Urinary bladder (tissue), 4 donors: ENCODE measurements around the gene PRR11. TPM values are rescaled to one million over a fixed set of nuclear protein-coding genes. Genes with fewer than 3 reads are reported as not detected.
"Not testable (repeated sequence)": the region's sequence is repeated elsewhere in the genome, so short reads cannot be mapped to it uniquely, and the experiment has no call there.

Source experiments
- DNase-seq: peaks from one replicate; pipeline ENCODE4 v3.0.0-alpha.2; 2015; ENCODE audit errors: extremely low spot score
- H3K27ac ChIP-seq: one replicate; pipeline ENCODE4 v1.5.1; 2013; ENCODE audit warnings: low read depth, mild to moderate bottlenecking, moderate library complexity
- H3K36me3 ChIP-seq: one replicate; pipeline ENCODE4 v1.6.1; 2013; ENCODE audit warnings: mild to moderate bottlenecking, moderate library complexity; ENCODE audit not compliant: insufficient read depth
- H3K4me1 ChIP-seq: one replicate; pipeline ENCODE4 v1.6.1; 2013; ENCODE audit warnings: mild to moderate bottlenecking, moderate library complexity; ENCODE audit not compliant: insufficient read depth
- H3K4me3 ChIP-seq: one replicate; pipeline ENCODE4 v1.5.1; 2013; ENCODE audit warnings: low read depth, low read length
- WGBS: extraction: QIAGEN DNeasy Blood & Tissue Kit; methylation state at CpG from one replicate; pipeline ENCODE4 v1.1.7; 2013; 5-methylcytosine and 5-hydroxymethylcytosine counted together
- polyA plus RNA-seq: library from polyadenylated mRNA; stranded (reverse); fragments of 200-250 nt; gene quantifications from one replicate; pipeline ENCODE4 v1.2.3, GENCODE V29; 2013
- small RNA-seq: library from RNA; depleted of rRNA; stranded (forward); fragments of <200 nt; gene quantifications from one replicate; pipeline ENCODE3, GENCODE V24; 2014
- total RNA-seq: library from RNA; depleted of rRNA; stranded (reverse); fragments of >200 nt; gene quantifications from one replicate; pipeline ENCODE4 v1.2.3, GENCODE V29; 2014
- donor health status: healthy with polysubstance abuse.
- donor health status: healthy.

Gene PRR11
- total and polyA plus RNA-seq, 2 donors: 0.86 to 7.9 TPM

DNA sequence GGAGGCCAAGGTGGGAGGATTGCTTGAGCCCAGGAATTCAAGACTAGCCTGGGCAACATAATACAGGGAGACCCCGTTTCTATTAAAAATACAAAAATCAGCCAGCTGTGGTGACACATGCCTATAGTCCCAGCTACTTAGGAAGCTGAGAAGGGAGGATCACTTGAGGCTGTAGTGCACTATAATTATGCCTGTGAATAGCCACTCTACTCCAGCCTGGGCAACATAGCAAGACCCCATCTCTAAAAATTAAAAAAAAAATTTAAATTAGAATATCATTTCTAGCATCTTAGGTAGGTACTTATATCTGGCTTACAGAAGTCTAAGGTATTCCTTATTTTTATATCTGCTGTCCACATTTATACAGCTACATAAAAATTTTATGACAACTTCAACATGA, 46.8 kb downstream of the PRR11 start:
- no peak overlapping the region for H3K4me3 ChIP-seq
- 93% methylated on average over 1 of the region's 1 CpG for WGBS
- no peak for DNase-seq
- no peaks in the 10 kb centered on the region for H3K36me3 ChIP-seq
- no peak overlapping the region for H3K27ac ChIP-seq
- H3K4me1 ChIP-seq: no peaks in the 10 kb centered on the region

DNA sequence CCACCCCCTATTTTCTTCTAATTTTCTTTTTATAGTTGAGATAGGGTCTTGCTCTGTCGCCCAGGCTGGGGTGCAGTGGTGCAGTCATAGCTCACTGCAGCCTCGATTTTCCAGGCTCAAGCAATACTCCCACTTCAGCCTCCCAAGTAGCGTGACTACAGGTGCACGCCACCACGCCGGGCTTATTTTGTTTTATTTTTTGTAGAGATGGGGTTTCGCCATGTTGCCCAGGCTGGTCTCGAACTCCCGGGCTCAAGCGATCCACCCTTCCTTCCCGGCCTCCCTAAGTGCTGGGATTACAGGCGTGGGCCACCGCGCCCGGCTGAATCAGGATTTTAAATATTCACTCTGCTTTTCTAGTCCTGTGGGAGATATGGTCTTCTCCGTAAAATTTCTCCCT, 63.8 kb downstream of the PRR11 start:
- H3K27ac ChIP-seq: no peak overlapping the region
- no peaks in the 10 kb centered on the region for H3K36me3 ChIP-seq
- no peak overlapping the region for H3K4me3 ChIP-seq
- WGBS: 95% methylated on average over 16 of the region's 16 CpGs
- DNase-seq: no peak
- no peaks in the 10 kb centered on the region for H3K4me1 ChIP-seq

DNA sequence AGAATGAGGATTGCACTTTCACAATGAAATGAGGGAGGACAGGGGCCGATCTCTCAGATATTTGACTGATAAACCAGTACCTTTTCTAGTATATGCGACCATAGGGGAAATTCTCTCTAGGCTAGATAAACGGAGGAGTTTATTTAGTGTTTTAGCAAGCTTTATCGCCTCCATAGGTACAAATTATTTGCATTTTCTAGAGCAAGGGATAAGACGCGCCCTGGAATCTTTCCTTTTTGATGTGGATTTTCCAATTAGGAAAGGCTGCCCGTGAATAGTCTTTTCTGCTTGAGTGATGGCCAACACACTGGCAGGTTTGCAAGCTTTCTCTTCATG, 64.4 kb downstream of the PRR11 start:
- Histone ChIP-seq H3K27ac (no peak overlapping the region), H3K36me3 (no peaks in the 10 kb centered on the region), H3K4me1 (no peaks in the 10 kb centered on the region), H3K4me3 (peak overlapping the region; percentile 24)
- no peak for DNase-seq
- WGBS: 28% methylated on average over 7 of the region's 7 CpGs

DNA sequence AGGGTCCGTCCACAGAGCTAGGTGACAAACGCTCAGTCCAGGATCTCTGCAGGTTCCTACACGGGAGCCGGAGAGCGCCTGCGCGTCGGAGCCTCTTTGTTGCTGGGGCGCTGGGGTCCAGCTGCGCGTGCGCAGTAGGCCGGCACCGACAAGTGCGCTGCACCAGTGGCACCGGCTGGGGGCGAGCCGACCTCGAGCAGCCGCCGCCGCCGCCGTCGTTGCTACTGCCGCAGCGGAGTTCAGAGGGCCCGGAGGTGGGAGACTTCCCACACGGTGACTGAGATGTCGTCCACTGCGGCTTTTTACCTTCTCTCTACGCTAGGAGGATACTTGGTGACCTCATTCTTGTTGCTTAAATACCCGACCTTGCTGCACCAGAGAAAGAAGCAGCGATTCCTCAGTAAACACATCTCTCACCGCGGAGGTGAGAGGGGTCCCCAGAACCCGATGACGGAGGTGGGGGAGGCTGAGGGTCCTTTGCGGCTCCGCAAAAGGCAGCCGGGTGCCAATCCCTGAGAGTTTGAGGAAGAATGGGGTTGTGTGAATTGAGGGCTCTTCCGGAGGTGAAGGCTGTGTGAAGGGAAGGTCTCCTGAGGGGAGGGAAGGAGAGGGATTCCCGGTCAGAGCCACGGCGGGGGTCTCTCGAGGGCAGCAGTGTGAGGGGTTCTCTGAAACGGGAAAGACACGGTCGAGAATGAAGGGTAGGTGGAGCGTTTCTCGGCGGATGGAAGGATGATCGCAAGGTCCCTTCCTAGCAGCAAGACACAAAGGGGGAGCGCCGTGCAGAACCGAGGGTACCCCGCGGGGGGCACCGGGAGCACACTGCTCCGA, 65.0 kb downstream of the PRR11 start, which contains the start of gene GDPD1:
GDPD1 (plus strand) TSS at position 184 of the 831 bp plus-strand sequence; CDS start at position 283, 99 bp downstream.
- Histone ChIP-seq H3K4me1 (no peaks in the 10 kb centered on the region), H3K36me3 (no peaks in the 10 kb centered on the region), H3K27ac (peak within 1 kb of the TSS; percentile 14), H3K4me3 (peak within 1 kb of the TSS; percentile 59)
- WGBS: under 1% methylated on average over 60 of the region's 60 CpGs
- peak; percentile 83 for DNase-seq

DNA sequence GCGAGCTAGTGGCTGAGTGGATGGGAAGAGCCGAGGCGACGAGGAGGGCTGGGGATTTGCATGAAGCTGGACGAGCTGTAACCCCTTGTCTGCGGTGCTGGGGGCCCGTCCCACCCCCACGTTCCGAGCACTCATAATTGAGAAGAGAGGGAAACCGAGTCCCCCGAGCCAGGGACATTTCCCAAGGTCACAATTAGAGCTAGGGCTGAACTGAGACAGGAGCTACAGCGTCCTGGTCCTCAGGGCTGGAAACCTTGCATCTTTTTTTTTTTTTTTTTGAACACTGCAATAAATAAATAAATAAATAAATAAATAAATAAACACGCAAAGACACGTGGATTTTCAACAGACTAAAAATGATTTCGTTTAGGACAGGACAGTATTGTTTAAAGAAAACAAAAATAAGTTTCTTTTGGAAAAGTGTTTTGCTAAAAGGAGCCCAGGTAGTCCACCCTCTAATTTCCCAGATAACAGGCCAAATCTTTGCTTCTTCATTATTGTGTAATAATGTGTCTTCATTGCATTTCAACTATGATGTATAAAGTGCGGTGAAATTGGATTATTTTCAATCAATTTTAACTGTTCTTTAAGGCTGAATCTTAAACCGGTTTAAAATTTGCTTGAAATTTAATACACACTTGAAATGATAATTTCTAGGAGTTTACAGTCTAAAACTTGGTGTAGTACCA, 65.8 kb downstream of the PRR11 start:
- Histone ChIP-seq H3K27ac (no peak overlapping the region), H3K4me1 (no peaks in the 10 kb centered on the region), H3K36me3 (no peaks in the 10 kb centered on the region), H3K4me3 (peak overlapping the region; percentile 59)
- WGBS: 10% methylated on average over 17 of the region's 17 CpGs
- DNase-seq: no peak

DNA sequence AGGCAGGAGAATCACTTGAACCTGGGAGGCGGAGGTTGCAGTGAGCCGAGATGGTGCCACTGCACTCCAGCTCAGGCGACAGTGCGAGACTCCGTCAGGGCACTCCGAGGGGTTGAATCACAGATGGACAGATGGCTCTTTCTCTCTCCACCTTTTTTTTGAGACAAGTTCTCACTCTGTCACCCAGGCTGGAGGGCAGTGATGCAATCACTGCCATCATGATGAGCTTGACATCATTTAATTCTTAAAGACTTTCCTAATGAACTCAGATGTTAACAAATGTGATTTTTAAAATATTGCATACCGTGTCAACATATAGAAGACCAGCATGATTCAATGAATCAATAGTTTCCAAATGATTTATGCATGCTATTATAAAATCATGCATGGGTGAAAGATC, 68.3 kb downstream of the PRR11 start:
- Histone ChIP-seq H3K4me1 (no peaks in the 10 kb centered on the region), H3K4me3 (no peak overlapping the region), H3K27ac (no peak overlapping the region), H3K36me3 (no peaks in the 10 kb centered on the region)
- DNase-seq: no peak
- 97% methylated on average over 7 of the region's 7 CpGs for WGBS

DNA sequence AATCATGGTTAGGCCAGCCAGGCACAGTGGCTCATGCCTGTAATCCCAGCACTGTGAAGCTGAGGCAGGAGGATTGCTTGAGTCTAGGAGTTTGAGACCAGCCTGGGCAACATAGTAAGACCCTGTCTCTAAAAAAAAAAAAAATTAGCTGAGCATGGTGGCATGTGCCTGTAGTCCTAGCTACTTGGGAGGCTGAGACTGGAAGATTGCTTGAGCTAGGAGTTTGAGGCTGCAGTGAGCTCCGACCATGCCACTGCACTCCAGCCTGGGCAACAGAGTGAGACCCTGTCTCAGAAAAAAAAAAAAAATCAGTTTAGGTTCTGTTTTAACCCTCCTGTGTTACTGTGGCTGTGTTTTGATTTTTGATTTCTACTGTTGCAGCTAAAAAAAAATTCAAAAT, 73.0 kb downstream of the PRR11 start:
- not testable (repeated sequence) for H3K36me3 ChIP-seq, H3K4me1 ChIP-seq, H3K27ac ChIP-seq, H3K4me3 ChIP-seq, DNase-seq
- WGBS: 94% methylated on average over 1 of the region's 1 CpG

DNA sequence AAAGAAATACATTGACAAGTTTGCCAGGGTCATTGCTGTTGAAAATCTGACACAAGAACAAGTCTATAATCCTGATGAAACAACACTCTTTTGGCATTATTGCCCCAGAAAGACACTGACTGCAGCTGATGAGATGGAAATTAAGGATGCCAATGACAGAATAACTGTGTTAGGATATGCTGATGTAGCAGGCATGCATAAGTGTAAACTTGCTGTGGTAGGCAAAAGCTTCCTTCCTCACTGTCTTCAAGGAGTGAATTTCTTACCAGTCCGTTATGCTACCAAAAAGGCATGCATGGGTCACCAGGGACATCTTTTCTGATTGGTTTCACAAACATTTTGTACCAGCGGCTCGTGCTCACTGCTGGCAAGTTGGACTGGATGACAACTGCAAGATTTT, 75.2 kb downstream of the PRR11 start:
- Histone ChIP-seq H3K4me1 (no peaks in the 10 kb centered on the region), H3K4me3 (no peak overlapping the region), H3K36me3 (no peaks in the 10 kb centered on the region), H3K27ac (no peak overlapping the region)
- 88% methylated on average over 3 of the region's 3 CpGs for WGBS
- DNase-seq: no peak

DNA sequence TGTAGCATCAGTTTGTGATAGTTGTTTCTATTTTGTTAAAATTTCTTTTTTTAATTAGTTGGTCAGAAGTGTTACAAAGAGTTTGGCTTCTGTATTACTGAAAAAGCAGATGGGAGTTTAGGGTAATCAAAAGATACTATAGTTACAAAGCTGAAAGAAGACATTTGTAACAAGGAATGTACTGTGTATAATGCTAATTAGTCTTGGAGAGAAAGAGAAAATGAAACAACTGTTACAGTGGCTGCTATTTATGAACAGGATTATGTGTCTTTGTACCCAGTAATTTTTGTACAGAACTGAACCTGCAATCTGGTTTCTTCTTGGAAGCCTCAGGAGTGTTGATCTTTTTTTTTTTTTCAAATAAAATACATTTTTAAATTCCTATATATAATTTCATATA, 79.1 kb downstream of the PRR11 start:
- no peaks in the 10 kb centered on the region for H3K4me1 ChIP-seq
- no peak overlapping the region for H3K27ac ChIP-seq
- DNase-seq: no peak
- H3K4me3 ChIP-seq: no peak overlapping the region
- H3K36me3 ChIP-seq: peaks cover 2% of the 10 kb centered on the region

DNA sequence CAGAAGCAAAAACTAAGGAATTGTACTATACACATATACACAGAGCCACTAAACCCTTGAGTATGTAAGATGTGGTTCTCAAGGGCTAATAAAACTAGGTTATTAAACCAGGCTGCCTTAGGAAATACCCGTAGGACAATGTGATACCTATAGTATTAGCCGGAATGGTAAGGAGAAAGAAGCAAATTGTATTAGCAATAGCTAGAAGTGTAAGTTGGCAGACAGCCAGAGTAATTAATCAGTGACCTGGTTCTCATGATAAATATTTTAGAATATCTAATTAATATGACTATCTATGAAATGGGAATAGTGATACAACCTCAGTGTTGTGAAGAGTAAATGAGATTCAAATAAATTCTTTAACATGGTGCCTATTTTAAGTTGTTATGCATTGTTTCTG, 83.4 kb downstream of the PRR11 start:
- H3K4me1 ChIP-seq: no peaks in the 10 kb centered on the region
- H3K27ac ChIP-seq: no peak overlapping the region
- H3K36me3 ChIP-seq: peaks cover 2% of the 10 kb centered on the region
- H3K4me3 ChIP-seq: no peak overlapping the region
- DNase-seq: no peak
- WGBS: 89% methylated on average over 2 of the region's 2 CpGs

DNA sequence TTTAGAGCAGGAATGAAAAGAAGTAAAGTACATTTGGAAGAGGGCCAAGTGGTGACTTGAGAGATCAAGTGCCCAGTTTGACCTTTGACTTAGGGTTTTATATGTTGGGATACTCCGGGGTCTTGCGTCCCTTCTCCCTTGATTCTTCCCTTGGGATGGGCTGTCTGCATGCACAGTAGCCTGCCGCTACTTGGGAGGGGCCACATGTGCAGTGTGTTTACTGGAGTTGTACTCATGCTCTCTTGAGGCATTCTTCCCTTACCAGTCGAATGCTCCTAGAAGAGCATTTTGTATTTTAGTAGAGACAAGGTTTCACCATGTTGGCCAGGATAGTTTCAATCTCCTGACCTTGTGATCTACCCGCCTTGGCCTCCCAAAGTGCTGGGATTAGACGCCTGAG, 88.5 kb downstream of the PRR11 start:
- no peak overlapping the region for H3K27ac ChIP-seq
- no peak for DNase-seq
- no peak overlapping the region for H3K4me3 ChIP-seq
- 92% methylated on average over 6 of the region's 6 CpGs for WGBS
- H3K4me1 ChIP-seq: no peaks in the 10 kb centered on the region
- H3K36me3 ChIP-seq: no peaks in the 10 kb centered on the region

Small RNA genes lying within 50 kb of the gene (small RNA-seq; reads per million reads assigned to genes)
- 22.3 reads per million, percentile 95 among the genes with 10 or more reads in this experiment for gene MIR301A
- gene MIR454: 171 reads per million, percentile 98 among the genes with 10 or more reads in this experiment
- gene RNU2-58P: 0.95 reads per million, percentile 73 among the genes with 10 or more reads in this experiment

Other genes with a start within 250 kb of the PRR11 start
- gene TRIM37, start 48.9 kb upstream of the PRR11 start, total RNA-seq: 42.2 TPM
- gene TRIM37, start 48.9 kb upstream of the PRR11 start, polyA plus RNA-seq: 16.5 TPM
- gene SKA2, start 560 bp upstream of the PRR11 start, total RNA-seq: 76.9 TPM
- gene SKA2, start 560 bp upstream of the PRR11 start, polyA plus RNA-seq: 26.9 TPM
- gene SMG8, start 54.3 kb downstream of the PRR11 start, total RNA-seq: 17.8 TPM
- gene SMG8, start 54.3 kb downstream of the PRR11 start, polyA plus RNA-seq: 9.6 TPM
- gene GDPD1, start 64.8 kb downstream of the PRR11 start, total RNA-seq: 3.4 TPM
- gene GDPD1, start 64.8 kb downstream of the PRR11 start, polyA plus RNA-seq: 1.2 TPM
- gene YPEL2, start 175.9 kb downstream of the PRR11 start, total RNA-seq: 28.4 TPM
- 16.0 TPM for gene YPEL2, start 175.9 kb downstream of the PRR11 start, polyA plus RNA-seq